GM12878 (cell line): Measurements from ENCODE around the gene ARHGAP44. TPM values are rescaled to one million over a fixed set of nuclear protein-coding genes. Genes with fewer than 3 reads are reported as not detected.

ENCODE experiments used
- ATAC-seq: fragments of 200-7000 bp; cut with Tn5 transposase; 3 replicates; pipeline ENCODE4 v1.9.1; 2020; ENCODE audit warnings: mild to moderate bottlenecking, moderate library complexity
- BruUV-seq: library from RNA; stranded (reverse); fragments of 400-500 nt; replicated peaks from 2 replicates; lab custom pipeline; 2021; lab: Mats Ljungman, UMichigan
- CTCF ChIA-PET: fragments of 300-600 bp; sonication (Branson Sonifier 250); formaldehyde crosslinking; extraction: SDS; loops from one replicate; lab custom pipeline; 2021; ENCODE audit warnings: inconsistent platforms; lab: Yijun Ruan, JAX
- POLR2A ChIA-PET: fragments of 350-600 bp; formaldehyde crosslinking; extraction: SDS; loops from one replicate; lab custom pipeline; 2021; ENCODE audit warnings: inconsistent platforms; lab: Charles Lee
- RAD21 ChIA-PET: fragments of 300-600 bp; sonication (Branson Sonifier 250); formaldehyde crosslinking; loops from one replicate; lab custom pipeline; 2023; ENCODE audit warnings: antibody characterized with exemption; ENCODE audit not compliant: unreplicated experiment; lab: Charles Lee
- SMC1A ChIA-PET: fragments of 300-600 bp; sonication (Branson Sonifier 250); formaldehyde crosslinking; loops from one replicate; lab custom pipeline; 2023; ENCODE audit not compliant: unreplicated experiment, uncharacterized antibody; lab: Charles Lee
- DNase-seq: peaks from one replicate; pipeline ENCODE4 v3.0.0-alpha.2; 2011; ENCODE audit warnings: low read depth, low spot score
- FAIRE-seq: peaks from 3 replicates; lab custom pipeline; 2011; peaks lifted over from hg19 to GRCh38; lab: Jason Lieb, UNC
- H2AFZ ChIP-seq: 2 replicates; pipeline ENCODE4 v1.6.0; 2011; ENCODE audit warnings: low read depth, low read length, control low read depth; ENCODE audit not compliant: control insufficient read depth
- H3K27ac ChIP-seq: 2 replicates; pipeline ENCODE4 v1.5.1; 2011; ENCODE audit warnings: control low read depth; ENCODE audit not compliant: control insufficient read depth, insufficient read depth
- H3K27me3 ChIP-seq, 2 experiments: replicated peaks in 1 of 2; 2 replicates each; pipeline versions ENCODE4 v1.6.0 to v1.6.1; 2011; ENCODE audit warnings: low read length in 1 of 2; ENCODE audit not compliant: control insufficient read depth in 2 of 2, insufficient read depth in 2 of 2
- H3K36me3 ChIP-seq, 2 experiments: 2 replicates each; pipeline ENCODE4 v1.5.1; 2011; ENCODE audit warnings: low read length in 1 of 2; ENCODE audit not compliant: control insufficient read depth in 2 of 2, insufficient read depth in 2 of 2
- H3K4me1 ChIP-seq: 2 replicates; pipeline ENCODE4 v1.6.1; 2011; ENCODE audit warnings: mild to moderate bottlenecking, low read length, moderate library complexity, mixed read lengths; ENCODE audit not compliant: control insufficient read depth, insufficient read depth
- H3K4me2 ChIP-seq: 2 replicates; pipeline ENCODE4 v1.6.0; 2011; ENCODE audit warnings: control low read depth; ENCODE audit not compliant: control insufficient read depth, insufficient read depth
- H3K4me3 ChIP-seq: fragments of 200-600 bp; sonication (generic); 2 replicates; pipeline ENCODE4 v1.5.1; 2016
- H3K79me2 ChIP-seq: 2 replicates; pipeline ENCODE4 v1.6.0; 2011; ENCODE audit warnings: low read length; ENCODE audit not compliant: control insufficient read depth, insufficient read depth
- H3K9ac ChIP-seq: 2 replicates; pipeline ENCODE4 v1.8.0; 2011; ENCODE audit warnings: low read length, control low read depth, mixed read lengths; ENCODE audit not compliant: control insufficient read depth, insufficient read depth
- H3K9me3 ChIP-seq: replicated peaks from 3 replicates; pipeline ENCODE4 v1.5.1; 2011; ENCODE audit warnings: mild to moderate bottlenecking, low read length; ENCODE audit not compliant: control insufficient read depth, insufficient read depth
- H4K20me1 ChIP-seq: 2 replicates; pipeline ENCODE4 v1.6.0; 2011; ENCODE audit not compliant: control insufficient read depth, insufficient read depth
- ATF3 ChIP-seq: IDR thresholded peaks from 2 replicates; pipeline ENCODE4 v1.6.1; 2011; ENCODE audit warnings: low read depth, mild to moderate bottlenecking, low read length, moderate library complexity, borderline replicate concordance; ENCODE audit errors: extremely low read depth
- BCLAF1 ChIP-seq: fragments of 450-650 bp; IDR thresholded peaks from 2 replicates; pipeline ENCODE4 v1.6.1; 2017; ENCODE audit warnings: antibody characterized with exemption, mild to moderate bottlenecking, moderate library complexity
- BMI1 ChIP-seq: fragments of 450-650 bp; IDR thresholded peaks from 2 replicates; pipeline ENCODE4 v1.6.1; 2016; ENCODE audit warnings: mild to moderate bottlenecking, moderate library complexity, borderline replicate concordance
- EED ChIP-seq: sonication (generic); IDR thresholded peaks from 2 replicates; pipeline ENCODE4 v1.6.1; 2016; ENCODE audit warnings: antibody characterized with exemption, low read depth
- ESRRA ChIP-seq: IDR thresholded peaks from 2 replicates; pipeline ENCODE4 v1.6.1; 2012; ENCODE audit warnings: mild to moderate bottlenecking, low read length, improper control_type of control experiment
- EZH2 ChIP-seq: IDR thresholded peaks from 2 replicates; pipeline ENCODE4 v1.6.1; 2012; ENCODE audit warnings: low read depth, mild to moderate bottlenecking, control low read depth, inconsistent platforms, low read length, borderline replicate concordance; ENCODE audit not compliant: control insufficient read depth
- FOXK2 ChIP-seq: fragments of 450-650 bp; IDR thresholded peaks from 2 replicates; pipeline ENCODE4 v1.6.1; 2017; ENCODE audit warnings: mild to moderate bottlenecking, moderate library complexity
- HCFC1 ChIP-seq: fragments of 150-350 bp; IDR thresholded peaks from 2 replicates; pipeline ENCODE4 v1.6.1; 2014; ENCODE audit warnings: low read length
- IKZF1 ChIP-seq: fragments of 450-650 bp; conservative IDR thresholded peaks from 2 replicates; pipeline ENCODE4 v1.6.1; 2017; ENCODE audit warnings: antibody characterized with exemption, mild to moderate bottlenecking
- MLLT1 ChIP-seq: fragments of 450-650 bp; IDR thresholded peaks from 2 replicates; pipeline ENCODE4 v1.6.1; 2016; ENCODE audit warnings: mild to moderate bottlenecking
- MTA3 ChIP-seq: IDR thresholded peaks from 2 replicates; pipeline ENCODE4 v1.6.1; 2012; ENCODE audit warnings: low read length, inconsistent platforms, borderline replicate concordance
- PML ChIP-seq: IDR thresholded peaks from 2 replicates; pipeline ENCODE4 v1.6.1; 2012; ENCODE audit warnings: low read length, inconsistent platforms
- RBBP5 ChIP-seq: fragments of 200-600 bp; sonication (generic); conservative IDR thresholded peaks from 2 replicates; pipeline ENCODE4 v1.6.1; 2016
- RELA ChIP-seq: fragments of 450-650 bp; IDR thresholded peaks from 2 replicates; pipeline ENCODE4 v1.8.0; 2014; ENCODE audit warnings: borderline replicate concordance; ENCODE audit not compliant: partially characterized antibody
- SKIL ChIP-seq: fragments of 450-650 bp; IDR thresholded peaks from 2 replicates; pipeline ENCODE4 v1.6.1; 2017; ENCODE audit warnings: mild to moderate bottlenecking, low read depth, inconsistent platforms; ENCODE audit not compliant: poor library complexity, severe bottlenecking
- SUZ12 ChIP-seq: fragments of 200-600 bp; sonication (generic); IDR thresholded peaks from one replicate; pipeline ENCODE4 v1.6.1; 2018; ENCODE audit warnings: antibody characterized with exemption, mild to moderate bottlenecking; ENCODE audit not compliant: unreplicated experiment
- TAF1 ChIP-seq: IDR thresholded peaks from 2 replicates; pipeline ENCODE4 v1.6.1; 2011; ENCODE audit warnings: mild to moderate bottlenecking, low read depth, low read length, borderline replicate concordance
- WGBS: methylation state at CpG from one replicate; pipeline ENCODE4 v1.1.6; 2016; ENCODE audit warnings: low lambda C conversion rate; ENCODE audit not compliant: insufficient replicate concordance, insufficient coverage; ENCODE audit errors: missing lambda C conversion rate; 5-methylcytosine and 5-hydroxymethylcytosine counted together
- in situ Hi-C: fragments of 300-500 bp; cut with MboI; formaldehyde crosslinking; loops from 9 replicates; pipeline ENCODE4 v1.14.3; 2018; ENCODE audit warnings: mixed read lengths
- intact Hi-C: fragments of 100-400 bp; cut with micrococcal nuclease; formaldehyde crosslinking; loops from one replicate; pipeline ENCODE4 v1.14.2; 2022; ENCODE audit not compliant: unreplicated experiment
- polyA plus RNA-seq, 11 experiments: library from polyadenylated mRNA; depleted of rRNA in 4 of 11; unstranded in 6 of 11; stranded (reverse) in 5 of 11; fragments of >200 nt; fragmentation: Nextera tagmentation in 4 of 11; fragmentation: Illumina TruSeq in 1 of 11; extraction: Ambion mirVana in 4 of 11; extraction: Trizol in 1 of 11; gene quantifications; 1 replicate in 1 of 11; 2 replicates in 10 of 11; pipeline versions ENCODE4 v1.2.1 to v1.2.3, GENCODE V29; 2011 to 2016; ENCODE audit warnings: inconsistent platforms in 2 of 11, missing spikeins in 2 of 11, low read depth in 1 of 11
- total RNA-seq, 4 experiments: library from RNA; depleted of rRNA in 3 of 4; stranded (reverse); fragments of >200 nt in 3 of 4; fragmentation: Illumina TruSeq in 1 of 4; extraction: Trizol in 1 of 4; gene quantifications; 2 replicates each; pipeline versions ENCODE4 v1.2.1 to v1.2.3, GENCODE V29; 2013 to 2021

The ARHGAP44 gene
- total and polyA plus RNA-seq, 10 of the 15 experiments (the other 5 are each of a cell fraction or from before 2014, with no cell fraction given), result 0.11 to 1.2 (median 0.48) TPM

GRCh38 chr17:13010959-13011358 is 221.7 kb downstream of the ARHGAP44 start (continued):
- TF ChIP-seq BCLAF1 (no peak), ATF3 (no peak), IKZF1 (no peak)

- no peak for ATAC-seq
- H3K79me2 ChIP-seq, result peaks cover 13% of the 10 kb centered on the region
- BruUV-seq, result no TSS peak
- POLR2A ChIA-PET, result interaction anchor here (1.3 kb wide), 1 partner anchor 23 kb away, joined by 3 read pairs; no protein-coding TSS in a partner anchor
- TF ChIP-seq EZH2 (no peak), MLLT1 (no peak), EED (no peak), PML (no peak), RELA (no peak), SKIL (no peak), MTA3 (no peak), HCFC1 (no peak), TAF1 (no peak), RBBP5 (no peak), BMI1 (no peak), SUZ12 (no peak), ESRRA (no peak), FOXK2 (no peak)
- TF ChIP-seq, all 136 proteins: peak for 0
- no peak for DNase-seq
- no peaks in the 10 kb centered on the region for H3K27me3 ChIP-seq
- ChIA-PET SMC1A (interaction anchor here (1.5 kb wide), 1 partner anchor 23 kb away, joined by 3 read pairs; no protein-coding TSS in a partner anchor), CTCF (interaction anchor here (1.4 to 1.7 kb wide), 2 partner anchors 12 to 15 kb away, joined by 5 to 8 read pairs; no protein-coding TSS in a partner anchor), RAD21 (no interaction called here)
- H3K9me3 ChIP-seq, result no peaks in the 10 kb centered on the region
- H3K4me2 ChIP-seq, result no peak overlapping the region
- no peak overlapping the region for H3K4me3 ChIP-seq
- no peak overlapping the region for H2AFZ ChIP-seq
- FAIRE-seq, result no peak
- in situ Hi-C loops, result loop anchor here (5.0 to 10.0 kb wide), 3 partner anchors 590 to 1020 kb away; partner anchors contain the start of gene ZNF18
- H4K20me1 ChIP-seq, result no peaks in the 10 kb centered on the region
- H3K4me1 ChIP-seq, result no peaks in the 10 kb centered on the region
- H3K9ac ChIP-seq, result no peak overlapping the region
- H3K27ac ChIP-seq, result no peak overlapping the region
- peaks cover 7 to 29% of the 10 kb centered on the region in 2 experiments for H3K36me3 ChIP-seq
- intact Hi-C loops, result loop anchor here (5.0 to 10.0 kb wide), 2 partner anchors 580 to 992 kb away; partner anchors contain the start of gene MAP2K4
- WGBS, result 97% methylated on average over 7 of the region's 7 CpGs
These were observed 225.5 kb downstream of the ARHGAP44 start for GRCh38 chr17:13014801-13015200.
